ENCODE data around the gene NSMF.

DNA sequence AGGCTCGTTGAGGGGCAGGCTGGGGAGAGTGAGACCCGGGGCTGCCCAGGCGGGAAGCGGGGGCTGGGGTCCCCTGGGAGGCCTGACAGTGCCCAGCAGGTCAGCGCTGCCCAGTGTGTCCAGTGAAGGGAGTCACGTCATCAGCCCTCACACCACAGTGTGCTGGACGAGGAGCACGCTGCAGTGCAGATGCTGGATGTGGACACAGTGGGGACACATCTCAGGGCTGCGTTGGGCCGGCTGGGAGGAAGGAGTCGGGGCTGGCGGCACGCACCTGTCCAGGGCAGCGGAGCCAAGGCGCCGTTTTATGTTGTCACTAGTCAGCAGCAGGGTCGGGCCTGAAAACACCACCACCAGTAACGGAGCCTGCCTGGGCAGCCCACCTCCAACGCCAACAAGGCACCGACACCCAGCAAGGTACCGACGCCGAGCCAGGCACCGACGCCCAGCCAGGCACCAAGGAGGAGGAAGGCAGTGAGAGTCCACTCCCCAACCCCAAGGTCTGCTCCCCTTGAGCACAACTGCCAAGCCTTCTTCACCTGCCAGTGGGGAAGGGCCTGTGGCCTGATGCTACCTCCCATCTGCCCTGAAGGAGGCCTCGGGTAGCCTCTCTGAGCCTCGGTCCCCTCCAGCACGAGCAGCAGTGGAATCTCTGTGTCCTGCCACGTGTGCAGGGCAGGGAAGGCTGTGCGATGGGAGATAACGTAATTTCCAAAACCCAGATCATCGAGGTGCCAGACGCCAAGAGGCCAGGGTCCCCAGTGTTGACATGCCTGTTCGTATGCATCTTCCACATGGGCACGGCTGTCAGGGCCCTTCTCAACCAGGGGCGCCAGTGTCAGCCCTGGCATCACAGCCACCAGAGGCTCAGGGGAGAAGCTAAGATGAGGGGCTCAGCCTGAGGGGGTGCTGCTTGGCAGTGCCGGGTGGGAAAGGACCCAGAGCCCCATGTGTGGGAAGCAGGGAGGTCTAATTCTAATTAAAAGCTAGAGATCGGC, 21.9 kb upstream of the NSMF start:
- TF ChIP-seq, protein P1, sequence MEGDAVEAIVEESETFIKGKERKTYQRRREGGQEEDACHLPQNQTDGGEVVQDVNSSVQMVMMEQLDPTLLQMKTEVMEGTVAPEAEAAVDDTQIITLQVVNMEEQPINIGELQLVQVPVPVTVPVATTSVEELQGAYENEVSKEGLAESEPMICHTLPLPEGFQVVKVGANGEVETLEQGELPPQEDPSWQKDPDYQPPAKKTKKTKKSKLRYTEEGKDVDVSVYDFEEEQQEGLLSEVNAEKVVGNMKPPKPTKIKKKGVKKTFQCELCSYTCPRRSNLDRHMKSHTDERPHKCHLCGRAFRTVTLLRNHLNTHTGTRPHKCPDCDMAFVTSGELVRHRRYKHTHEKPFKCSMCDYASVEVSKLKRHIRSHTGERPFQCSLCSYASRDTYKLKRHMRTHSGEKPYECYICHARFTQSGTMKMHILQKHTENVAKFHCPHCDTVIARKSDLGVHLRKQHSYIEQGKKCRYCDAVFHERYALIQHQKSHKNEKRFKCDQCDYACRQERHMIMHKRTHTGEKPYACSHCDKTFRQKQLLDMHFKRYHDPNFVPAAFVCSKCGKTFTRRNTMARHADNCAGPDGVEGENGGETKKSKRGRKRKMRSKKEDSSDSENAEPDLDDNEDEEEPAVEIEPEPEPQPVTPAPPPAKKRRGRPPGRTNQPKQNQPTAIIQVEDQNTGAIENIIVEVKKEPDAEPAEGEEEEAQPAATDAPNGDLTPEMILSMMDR (IDR thresholded peaks at IDR 0.05), result no peak
- no peak for TF ChIP-seq EZH2 (IDR thresholded peaks at IDR 0.05; ENCODE audit: borderline replicate concordance, insufficient read depth, low read depth, low read length, poor library complexity, severe bottlenecking)

Data from B cell (primary cell).